Measurements from ENCODE around the gene POLRMT.
"Not testable (repeated sequence)": the region's sequence is repeated elsewhere in the genome, so short reads cannot be mapped to it uniquely, and the experiment has no call there.

The POLRMT gene

GRCh38 chr19:609004-609346, 24.4 kb downstream of the POLRMT start:
- no peak for DNase-seq

- DNase-seq: no peak
Measured at GRCh38 chr19:608155-609003, 25.0 kb downstream of the POLRMT start.

- DNase-seq: no peak
Measured at GRCh38 chr19:607301-608154, 25.8 kb downstream of the POLRMT start.

- peak; percentile 76 for DNase-seq
Measured at GRCh38 chr19:605061-605971, 28.0 kb downstream of the POLRMT start.

GRCh38 chr19:604355-604754, 29.0 kb downstream of the POLRMT start:
- DNase-seq: peak; percentile 80

GRCh38 chr19:603779-604178, 29.6 kb downstream of the POLRMT start:
- DNase-seq: peak; percentile 79

GRCh38 chr19:603302-603639, 30.1 kb downstream of the POLRMT start:
- not testable (repeated sequence) for DNase-seq

GRCh38 chr19:602391-603301, 30.7 kb downstream of the POLRMT start:
- no peak for DNase-seq

- no peak for DNase-seq
Measured at GRCh38 chr19:601790-602189, 31.5 kb downstream of the POLRMT start.

- no peak for DNase-seq
Measured at GRCh38 chr19:601310-601709, 32.0 kb downstream of the POLRMT start.

- DNase-seq: peak; percentile 61
Measured at GRCh38 chr19:597406-598315, 35.7 kb downstream of the POLRMT start.

GRCh38 chr19:596263-596655, 37.1 kb downstream of the POLRMT start:
- no peak for DNase-seq

- DNase-seq: no peak
Measured at GRCh38 chr19:595326-596262, 37.7 kb downstream of the POLRMT start.

- DNase-seq: no peak
Measured at GRCh38 chr19:594265-594870, 39.0 kb downstream of the POLRMT start.

GRCh38 chr19:593505-593904, 39.8 kb downstream of the POLRMT start:
- DNase-seq: no peak

GRCh38 chr19:593055-593454, 40.3 kb downstream of the POLRMT start:
- DNase-seq: no peak

GRCh38 chr19:592101-592500, 41.2 kb downstream of the POLRMT start:
- no peak for DNase-seq

GRCh38 chr19:591099-591958, 42.0 kb downstream of the POLRMT start:
- no peak for DNase-seq

Measured in activated CD8-positive, alpha-beta memory T cell treated with anti-CD3 and anti-CD28 coated beads, Interleukin-2, amount 50 U/mL, for 48 hours (primary cell).